Cardiac muscle cell (in vitro differentiated cells and primary cell): ENCODE data around the gene TRMT11. TPM values are rescaled to one million over a fixed set of nuclear protein-coding genes. Genes with fewer than 3 reads are reported as not detected.

ENCODE experiments used
- DNase-seq, 2 donors: peaks; one replicate each; pipeline versions ENCODE4 v3.0.0 to v3.0.0-alpha.2; 2010 to 2017; ENCODE audit warnings: low read depth in 1 of 2, low spot score in 1 of 2
- H3K27ac ChIP-seq: fragments of 200-600 bp; sonication (generic); 2 replicates; pipeline ENCODE4 v1.5.1; 2016
- H3K27me3 ChIP-seq: fragments of 200-600 bp; sonication (generic); 2 replicates; pipeline ENCODE4 v1.6.0; 2016; ENCODE audit warnings: control low read depth
- H3K36me3 ChIP-seq: fragments of 200-600 bp; sonication (generic); 2 replicates; pipeline ENCODE4 v1.5.1; 2016; ENCODE audit warnings: control low read depth
- H3K4me1 ChIP-seq: fragments of 200-600 bp; sonication (generic); 2 replicates; pipeline ENCODE4 v1.8.1; 2017; ENCODE audit warnings: low read depth, mild to moderate bottlenecking, mixed run types
- H3K4me3 ChIP-seq: fragments of 200-600 bp; sonication (generic); 2 replicates; pipeline ENCODE4 v1.5.1; 2016; ENCODE audit warnings: mild to moderate bottlenecking
- H3K9me3 ChIP-seq: fragments of 200-600 bp; sonication (generic); 2 replicates; pipeline ENCODE4 v1.5.1; 2017; ENCODE audit warnings: low read depth, mild to moderate bottlenecking, control low read depth
- CTCF ChIP-seq: IDR thresholded peaks from 2 replicates; pipeline ENCODE4 v1.5.1; 2012; ENCODE audit warnings: low read depth, mild to moderate bottlenecking, low read length
- polyA plus RNA-seq: library from polyadenylated mRNA; unstranded; fragments of >200 nt; fragmentation: Nextera tagmentation; extraction: Ambion mirVana; gene quantifications from 2 replicates; pipeline ENCODE4 v1.2.1, GENCODE V29; 2016
- total RNA-seq: library from RNA; depleted of rRNA; stranded (reverse); fragments of >200 nt; gene quantifications from 2 replicates; pipeline ENCODE4 v1.2.3, GENCODE V29; 2016

Gene TRMT11
- total and polyA plus RNA-seq, 2 experiments from 2014 or later, result 46.5 to 68.6 TPM

- no peaks in the 10 kb centered on the region for H3K27me3 ChIP-seq
- H3K4me1 ChIP-seq, result peaks cover 56% of the 10 kb centered on the region
- H3K36me3 ChIP-seq, result peaks cover 5% of the 10 kb centered on the region
- H3K9me3 ChIP-seq, result no peaks in the 10 kb centered on the region
- H3K27ac ChIP-seq, result peak overlapping the region; percentile 61
- H3K4me3 ChIP-seq, result no peak overlapping the region
- no peak for TF ChIP-seq CTCF
- peak in 1 of 2 donors; percentile 82 for DNase-seq
These were observed 43.7 kb downstream of the TRMT11 start for GRCh38 chr6:126030045-126030444.

- peak; percentile 82 to 94 for DNase-seq
- Histone ChIP-seq H3K9me3 (no peaks in the 10 kb centered on the region), H3K36me3 (peaks cover 2% of the 10 kb centered on the region), H3K4me3 (no peak overlapping the region), H3K27me3 (no peaks in the 10 kb centered on the region), H3K4me1 (peaks cover 57% of the 10 kb centered on the region), H3K27ac (peak overlapping the region; percentile 40)
- TF ChIP-seq CTCF, result peak; percentile 81
These were observed 47.4 kb downstream of the TRMT11 start for GRCh38 chr6:126033696-126034095.

GRCh38 chr6:126034656-126035055 lies 48.3 kb downstream of the TRMT11 start:
- H3K36me3 ChIP-seq, result peaks cover 6% of the 10 kb centered on the region
- H3K27me3 ChIP-seq, result no peaks in the 10 kb centered on the region
- TF ChIP-seq CTCF, result no peak
- peaks cover 51% of the 10 kb centered on the region for H3K4me1 ChIP-seq
- H3K27ac ChIP-seq, result peak overlapping the region; percentile 40
- no peaks in the 10 kb centered on the region for H3K9me3 ChIP-seq
- no peak overlapping the region for H3K4me3 ChIP-seq
- no peak for DNase-seq

- TF ChIP-seq CTCF, result no peak
- DNase-seq, result no peak
- H3K4me1 ChIP-seq, result peaks cover 41% of the 10 kb centered on the region
- H3K36me3 ChIP-seq, result peaks cover 6% of the 10 kb centered on the region
- H3K27me3 ChIP-seq, result no peaks in the 10 kb centered on the region
- no peak overlapping the region for H3K4me3 ChIP-seq
- H3K9me3 ChIP-seq, result no peaks in the 10 kb centered on the region
- peak overlapping the region; percentile 42 for H3K27ac ChIP-seq
These were observed 49.4 kb downstream of the TRMT11 start for GRCh38 chr6:126035764-126036163.

GRCh38 chr6:126038234-126038633 lies 51.9 kb downstream of the TRMT11 start:
- Histone ChIP-seq H3K27ac (no peak overlapping the region), H3K9me3 (no peaks in the 10 kb centered on the region), H3K27me3 (no peaks in the 10 kb centered on the region), H3K36me3 (peaks cover 8% of the 10 kb centered on the region), H3K4me3 (no peak overlapping the region), H3K4me1 (peaks cover 23% of the 10 kb centered on the region)
- TF ChIP-seq CTCF, result no peak
- DNase-seq, result no peak

- no peaks in the 10 kb centered on the region for H3K9me3 ChIP-seq
- H3K27ac ChIP-seq, result no peak overlapping the region
- no peak overlapping the region for H3K4me3 ChIP-seq
- peaks cover 8% of the 10 kb centered on the region for H3K36me3 ChIP-seq
- H3K27me3 ChIP-seq, result no peaks in the 10 kb centered on the region
- peak in 1 of 2 donors; percentile 58 for DNase-seq
- TF ChIP-seq CTCF, result no peak
- H3K4me1 ChIP-seq, result peaks cover 12% of the 10 kb centered on the region
These were observed 52.9 kb downstream of the TRMT11 start for GRCh38 chr6:126039284-126039683.
